NCI-H187 treated with DMSO at 0.1 percent for 48 hours (cell line): ENCODE measurements around the gene OLAH.
"Not testable (repeated sequence)": the region's sequence is repeated elsewhere in the genome, so short reads cannot be mapped to it uniquely, and the experiment has no call there.

ENCODE experiments used
- DNase-seq: peaks from one replicate; lab custom pipeline; 2025; lab: John Stamatoyannopoulos, UW

The OLAH gene

GRCh38 chr10:15043674-15044073 lies at the start of gene OLAH:
Gene OLAH, plus strand, starts transcription at chr10:15043943. Its CDS starts 3,346 bp downstream, at chr10:15047289.
- no peak for DNase-seq

GRCh38 chr10:14995964-14996565 lies 47.7 kb upstream of the OLAH start:
- DNase-seq, result no peak

GRCh38 chr10:15013530-15013929 lies 30.2 kb upstream of the OLAH start:
- not testable (repeated sequence) for DNase-seq

GRCh38 chr10:15015451-15015850 lies 28.3 kb upstream of the OLAH start:
- no peak for DNase-seq

GRCh38 chr10:15020966-15021365 lies 22.8 kb upstream of the OLAH start:
- not testable (repeated sequence) for DNase-seq

GRCh38 chr10:15023079-15023478 lies 20.7 kb upstream of the OLAH start:
- not testable (repeated sequence) for DNase-seq

GRCh38 chr10:15024017-15025004 lies 19.4 kb upstream of the OLAH start:
- not testable (repeated sequence) for DNase-seq

- DNase-seq, result not testable (repeated sequence)
These were observed 18.7 kb upstream of the OLAH start for GRCh38 chr10:15025040-15025439.

GRCh38 chr10:15027741-15028140 lies 16.0 kb upstream of the OLAH start:
- no peak for DNase-seq

GRCh38 chr10:15035385-15036301 lies 8.1 kb upstream of the OLAH start:
- no peak for DNase-seq

- DNase-seq, result no peak
These were observed 6.1 kb upstream of the OLAH start for GRCh38 chr10:15037691-15038090.

GRCh38 chr10:15038416-15038815 lies 5.3 kb upstream of the OLAH start:
- DNase-seq, result no peak

- no peak for DNase-seq
These were observed 1.6 kb downstream of the OLAH start for GRCh38 chr10:15045380-15045779.

GRCh38 chr10:15046626-15047025 lies 2.9 kb downstream of the OLAH start:
- DNase-seq, result no peak

- no peak for DNase-seq
These were observed 5.8 kb downstream of the OLAH start for GRCh38 chr10:15049533-15049932.

GRCh38 chr10:15052121-15052520 lies 8.4 kb downstream of the OLAH start:
- no peak for DNase-seq

- no peak for DNase-seq
These were observed 9.3 kb downstream of the OLAH start for GRCh38 chr10:15053061-15053460.

- no peak for DNase-seq
These were observed 14.9 kb downstream of the OLAH start for GRCh38 chr10:15058689-15059088.

GRCh38 chr10:15059914-15060313 lies 16.2 kb downstream of the OLAH start:
- no peak for DNase-seq

- no peak for DNase-seq
These were observed 16.9 kb downstream of the OLAH start for GRCh38 chr10:15060638-15061037.

GRCh38 chr10:15067154-15067553 lies 23.4 kb downstream of the OLAH start:
- DNase-seq, result no peak

GRCh38 chr10:15068802-15069201 lies 25.1 kb downstream of the OLAH start:
- no peak for DNase-seq
